ENCODE data around the gene BACH2. TPM values are rescaled to one million over a fixed set of nuclear protein-coding genes. Genes with fewer than 3 reads are reported as not detected.
A peak's percentile ranks its signal among the peaks of the same experiment; 100 is the strongest.

Gene BACH2
- total and polyA plus RNA-seq, 9 of the 15 experiments (the other 6 are each of a cell fraction or from before 2014, with no cell fraction given), result 0.06 to 3.1 (median 0.59) TPM

DNA sequence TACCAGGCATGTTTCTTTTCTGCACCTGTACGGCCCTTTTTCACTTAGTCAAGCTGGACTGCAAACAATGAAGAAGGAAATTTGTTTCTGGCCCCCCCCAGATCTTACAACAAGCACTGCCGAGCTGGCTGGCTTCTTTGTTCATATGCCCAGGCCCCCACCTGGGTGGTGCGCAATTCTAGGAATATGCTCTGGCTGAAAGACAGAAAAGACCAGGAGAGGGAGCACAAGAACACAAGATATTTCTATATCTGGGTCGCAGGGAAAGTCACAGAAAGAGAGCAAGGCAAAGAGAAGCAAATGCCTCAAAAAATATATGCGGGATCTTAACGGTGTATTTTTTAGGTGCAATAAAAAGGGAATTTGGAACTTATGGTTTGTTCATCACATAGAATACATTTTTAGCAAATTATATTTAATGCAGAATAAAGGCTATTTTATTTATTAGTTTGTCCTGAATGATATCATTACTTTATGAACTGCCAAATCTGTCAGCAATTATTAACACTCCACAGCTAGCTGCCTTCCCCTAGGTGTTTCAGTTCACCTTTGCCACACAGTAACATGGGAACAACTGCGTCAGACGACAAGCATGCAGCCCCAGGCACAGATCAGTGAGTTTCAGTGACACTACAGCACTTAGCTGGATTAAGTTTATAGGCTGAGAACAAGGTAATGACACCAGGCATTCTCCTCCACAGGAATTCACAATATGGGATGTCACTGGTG, 325.9 kb downstream of the BACH2 start (continued):
- 0 out of 2 replicates have a peak, but pooled peaks have one; percentile 5 for TF ChIP-seq JUND (IDR thresholded peaks at IDR 0.05; ENCODE audit: borderline replicate concordance, low read depth, low read length)
- TF ChIP-seq JUND (tag; IDR thresholded peaks at IDR 0.05; ENCODE audit: borderline replicate concordance, low read depth, low read length), result no peak
- no peak for TF ChIP-seq JUN (IDR thresholded peaks at IDR 0.05; ENCODE audit: borderline replicate concordance, low read depth, low read length)
- TF ChIP-seq JUN (CRISPR knock-in tag; IDR thresholded peaks at IDR 0.05; ENCODE audit: borderline replicate concordance), result no peak
- TF ChIP-seq PURB (CRISPR knock-in tag; IDR thresholded peaks at IDR 0.05; ENCODE audit: low read depth), result no peak
- peak; percentile 46 to 47; a peak in 3 of 4 replicates for TF ChIP-seq NRF1 (conservative IDR thresholded peaks at IDR 0.05 in 1 of 2, IDR thresholded peaks at IDR 0.05 in 1 of 2)
- peak in 1 of 2 experiments; percentile 51; a peak in 1 of 4 replicates for TF ChIP-seq MAZ (CRISPR knock-in tag; conservative IDR thresholded peaks at IDR 0.05 in 1 of 2, IDR thresholded peaks at IDR 0.05 in 1 of 2)
- 0 out of 2 replicates have a peak, but pooled peaks have one; percentile 21 for TF ChIP-seq ZNF766 (CRISPR knock-in tag; conservative IDR thresholded peaks at IDR 0.05)
- TF ChIP-seq, protein P1, sequence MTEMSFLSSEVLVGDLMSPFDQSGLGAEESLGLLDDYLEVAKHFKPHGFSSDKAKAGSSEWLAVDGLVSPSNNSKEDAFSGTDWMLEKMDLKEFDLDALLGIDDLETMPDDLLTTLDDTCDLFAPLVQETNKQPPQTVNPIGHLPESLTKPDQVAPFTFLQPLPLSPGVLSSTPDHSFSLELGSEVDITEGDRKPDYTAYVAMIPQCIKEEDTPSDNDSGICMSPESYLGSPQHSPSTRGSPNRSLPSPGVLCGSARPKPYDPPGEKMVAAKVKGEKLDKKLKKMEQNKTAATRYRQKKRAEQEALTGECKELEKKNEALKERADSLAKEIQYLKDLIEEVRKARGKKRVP (CRISPR knock-in tag; IDR thresholded peaks at IDR 0.05), result no peak
- TF ChIP-seq DPF2 (IDR thresholded peaks at IDR 0.05), result no peak
- TF ChIP-seq GATAD2A (IDR thresholded peaks at IDR 0.05), result no peak
- TF ChIP-seq PHB2 (IDR thresholded peaks at IDR 0.05; ENCODE audit: low read depth), result no peak
- TF ChIP-seq, protein P2, sequence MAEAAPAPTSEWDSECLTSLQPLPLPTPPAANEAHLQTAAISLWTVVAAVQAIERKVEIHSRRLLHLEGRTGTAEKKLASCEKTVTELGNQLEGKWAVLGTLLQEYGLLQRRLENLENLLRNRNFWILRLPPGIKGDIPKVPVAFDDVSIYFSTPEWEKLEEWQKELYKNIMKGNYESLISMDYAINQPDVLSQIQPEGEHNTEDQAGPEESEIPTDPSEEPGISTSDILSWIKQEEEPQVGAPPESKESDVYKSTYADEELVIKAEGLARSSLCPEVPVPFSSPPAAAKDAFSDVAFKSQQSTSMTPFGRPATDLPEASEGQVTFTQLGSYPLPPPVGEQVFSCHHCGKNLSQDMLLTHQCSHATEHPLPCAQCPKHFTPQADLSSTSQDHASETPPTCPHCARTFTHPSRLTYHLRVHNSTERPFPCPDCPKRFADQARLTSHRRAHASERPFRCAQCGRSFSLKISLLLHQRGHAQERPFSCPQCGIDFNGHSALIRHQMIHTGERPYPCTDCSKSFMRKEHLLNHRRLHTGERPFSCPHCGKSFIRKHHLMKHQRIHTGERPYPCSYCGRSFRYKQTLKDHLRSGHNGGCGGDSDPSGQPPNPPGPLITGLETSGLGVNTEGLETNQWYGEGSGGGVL (CRISPR knock-in tag; IDR thresholded peaks at IDR 0.05), result no peak
- TF ChIP-seq PML (IDR thresholded peaks at IDR 0.05; ENCODE audit: low read length), result no peak
- TF ChIP-seq SMAD4 (CRISPR knock-in tag; conservative IDR thresholded peaks at IDR 0.05), result no peak
- TF ChIP-seq SMC3 (conservative IDR thresholded peaks at IDR 0.05; ENCODE audit: insufficient read depth, low read depth, low read length), result peak; percentile 58; the same call in 1 of the 2 replicates
- TF ChIP-seq HSF4 (CRISPR knock-in tag; IDR thresholded peaks at IDR 0.05; ENCODE audit: borderline replicate concordance), result no peak

Measured in K562 (cell line).